Left lung (tissue), 10 donors: Measurements from ENCODE around the gene NAV2. TPM values are rescaled to one million over a fixed set of nuclear protein-coding genes. Genes with fewer than 3 reads are reported as not detected.

Source experiments
- ATAC-seq: fragments of 200-7000 bp; cut with Tn5 transposase; one replicate; pipeline ENCODE4 v1.9.1; 2020; ENCODE audit warnings: moderate library complexity
- DNase-seq, 4 donors: peaks; one replicate each; pipeline ENCODE4 v3.0.0-alpha.2; 2013 to 2020
- H3K27ac ChIP-seq, 2 donors: fragments of 200-600 bp; sonication (generic) in 1 of 2; one replicate each; pipeline versions ENCODE4 v1.5.0 to v1.8.0; 2020 to 2021
- H3K27me3 ChIP-seq, 2 donors: fragments of 200-600 bp; sonication (generic) in 1 of 2; one replicate each; pipeline versions ENCODE4 v1.5.0 to v1.8.0; 2020 to 2021
- H3K36me3 ChIP-seq, 2 donors: fragments of 200-600 bp; sonication (generic) in 1 of 2; one replicate each; pipeline versions ENCODE4 v1.5.0 to v1.8.0; 2020 to 2021
- H3K4me1 ChIP-seq, 2 donors: fragments of 200-600 bp; one replicate each; pipeline ENCODE4 v1.8.0; 2021
- H3K4me3 ChIP-seq, 2 donors: fragments of 200-600 bp; sonication (generic) in 1 of 2; one replicate each; pipeline versions ENCODE4 v1.5.0 to v1.8.0; 2020 to 2021; ENCODE audit warnings: mild to moderate bottlenecking in 1 of 2
- H3K9me3 ChIP-seq, 2 donors: fragments of 200-600 bp; sonication (generic) in 1 of 2; one replicate each; pipeline versions ENCODE4 v1.5.0 to v1.8.0; 2020 to 2021
- CTCF ChIP-seq, 2 donors: fragments of 200-600 bp; sonication (generic) in 1 of 2; IDR thresholded peaks; one replicate each; pipeline versions ENCODE4 v1.5.0 to v1.8.0; 2021; ENCODE audit warnings: antibody characterized with exemption in 2 of 2
- intact Hi-C, 2 donors: fragments of 100-400 bp; cut with DNase I; formaldehyde crosslinking; loops; one replicate each; pipeline versions ENCODE4 v1.11.2 to v1.14.2; 2022
- polyA plus RNA-seq, 6 donors: library from polyadenylated mRNA; unstranded; fragments of 120-200 nt; gene quantifications; one replicate each; pipeline ENCODE4 v1.2.1, GENCODE V29; 2013; ENCODE audit not compliant: insufficient read length in 6 of 6
- total RNA-seq, 2 donors: library from RNA; stranded (reverse); fragmentation: NEBNext Ultra II Directional; extraction: Animal tissue kit (Norgen Biotek cat#: 25700); gene quantifications; one replicate each; pipeline ENCODE4 v1.2.1, GENCODE V29; 2021
- donor health status: DM: no; HTN: yes; CAD: no.
- donor health status: DM: no; HTN: no; CAD: no.

NAV2 gene
- total and polyA plus RNA-seq, 8 donors, result 18.0 to 59.9 (median 23.1) TPM

GRCh38 chr11:19751055-19751454 is 38.4 kb downstream of the NAV2 start:
- no peaks in the 10 kb centered on the region for H3K9me3 ChIP-seq
- H3K36me3 ChIP-seq, result no peaks in the 10 kb centered on the region
- H3K4me3 ChIP-seq, result no peak overlapping the region
- peaks cover 0 to 5% of the 10 kb centered on the region in 2 donors for H3K4me1 ChIP-seq
- TF ChIP-seq CTCF (IDR thresholded peaks at IDR 0.05), result no peak
- no peaks in the 10 kb centered on the region for H3K27me3 ChIP-seq
- intact Hi-C loops, result no loop called here
- ATAC-seq (no peak), DNase-seq (no peak)
- no peak overlapping the region for H3K27ac ChIP-seq

- H3K4me3 ChIP-seq, result no peak overlapping the region
- peaks cover 0 to 10% of the 10 kb centered on the region in 2 donors for H3K4me1 ChIP-seq
- peak in 2 of 4 donors; percentile 29 to 73 for DNase-seq
- peak; percentile 90 for ATAC-seq
- H3K36me3 ChIP-seq, result no peaks in the 10 kb centered on the region
- intact Hi-C loops, result no loop called here
- peak overlapping the region; percentile 68 to 72 for H3K27ac ChIP-seq
- TF ChIP-seq CTCF (IDR thresholded peaks at IDR 0.05), result no peak
- no peaks in the 10 kb centered on the region for H3K27me3 ChIP-seq
- H3K9me3 ChIP-seq, result no peaks in the 10 kb centered on the region
These were observed 40.9 kb downstream of the NAV2 start for GRCh38 chr11:19753451-19754106.

- Histone ChIP-seq H3K9me3 (no peaks in the 10 kb centered on the region), H3K27ac (no peak overlapping the region), H3K36me3 (no peaks in the 10 kb centered on the region), H3K4me3 (no peak overlapping the region), H3K27me3 (no peaks in the 10 kb centered on the region), H3K4me1 (peaks cover 0 to 10% of the 10 kb centered on the region in 2 donors)
- ATAC-seq (peak; percentile 12), DNase-seq (no peak)
- intact Hi-C loops, result no loop called here
- TF ChIP-seq CTCF (IDR thresholded peaks at IDR 0.05), result no peak
These were observed 44.2 kb downstream of the NAV2 start for GRCh38 chr11:19756675-19757475.

GRCh38 chr11:19759389-19759788 is 46.8 kb downstream of the NAV2 start:
- no peaks in the 10 kb centered on the region for H3K36me3 ChIP-seq
- ATAC-seq, result no peak

More at GRCh38 chr11:19759389-19759788, 46.8 kb downstream of the NAV2 start:
- intact Hi-C loops, result no loop called here
- TF ChIP-seq CTCF (IDR thresholded peaks at IDR 0.05), result no peak
- Histone ChIP-seq H3K27ac (no peak overlapping the region), H3K27me3 (no peaks in the 10 kb centered on the region), H3K9me3 (no peaks in the 10 kb centered on the region), H3K4me1 (peaks cover 0 to 5% of the 10 kb centered on the region in 2 donors), H3K4me3 (no peak overlapping the region)
- no peak for DNase-seq
